HUDEP-2 (cell line): ENCODE measurements around the gene KLK1.
"Not testable (repeated sequence)": the region's sequence is repeated elsewhere in the genome, so short reads cannot be mapped to it uniquely, and the experiment has no call there.

Experiments used
- DNase-seq, 76 experiments: peaks; one replicate each; lab custom pipeline; 2025; ENCODE audit not compliant: unreplicated experiment in 76 of 76; lab: John Stamatoyannopoulos, UW

KLK1 gene

DNA sequence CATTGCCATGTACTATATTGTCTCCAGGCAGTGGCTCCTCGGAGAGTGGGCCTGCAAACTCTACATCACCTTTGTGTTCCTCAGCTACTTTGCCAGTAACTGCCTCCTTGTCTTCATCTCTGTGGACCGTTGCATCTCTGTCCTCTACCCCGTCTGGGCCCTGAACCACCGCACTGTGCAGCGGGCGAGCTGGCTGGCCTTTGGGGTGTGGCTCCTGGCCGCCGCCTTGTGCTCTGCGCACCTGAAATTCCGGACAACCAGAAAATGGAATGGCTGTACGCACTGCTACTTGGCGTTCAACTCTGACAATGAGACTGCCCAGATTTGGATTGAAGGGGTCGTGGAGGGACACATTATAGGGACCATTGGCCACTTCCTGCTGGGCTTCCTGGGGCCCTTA is 52.7 kb downstream of the KLK1 start:
- no peak for DNase-seq

GRCh38 chr19:50770164-50770563 is 53.4 kb downstream of the KLK1 start, which contains the start of gene GPR32:
Gene GPR32, plus strand, starts transcription at chr19:50770464. Its CDS starts 137 bp downstream, at chr19:50770601.
- not testable (repeated sequence) for DNase-seq
